ENCODE results near the gene PPIG.

The PPIG gene

GRCh38 chr2:169625781-169626180, 41.6 kb downstream of the PPIG start:
- H2AFZ ChIP-seq (ENCODE audit: insufficient read depth, low read length, poor library complexity) = no peak overlapping the region
- WGBS (ENCODE audit: extremely low coverage, insufficient coverage, insufficient read length) = no CpG with 5 or more reads among the region's 3 CpGs
- no peak overlapping the region for H3K27ac ChIP-seq (ENCODE audit: low read depth, low read length)
- H3K9ac ChIP-seq (ENCODE audit: low read length) = no peak overlapping the region
- no peaks in the 10 kb centered on the region for H3K79me1 ChIP-seq (ENCODE audit: low read length)
- no peak overlapping the region for H2AK5ac ChIP-seq (ENCODE audit: low read length)
- no peak overlapping the region for H3K18ac ChIP-seq (ENCODE audit: low read length)
- no peaks in the 10 kb centered on the region for H3K27me3 ChIP-seq (ENCODE audit: insufficient read depth, low read length)
- no peaks in the 10 kb centered on the region for H3K9me3 ChIP-seq (ENCODE audit: insufficient read depth, low read depth, low read length)
- H3K4me3 ChIP-seq (ENCODE audit: low read depth, low read length) = no peak overlapping the region
- no peak overlapping the region for H3K4me2 ChIP-seq (ENCODE audit: low read length)
- H2BK120ac ChIP-seq (ENCODE audit: insufficient read depth, low read length, poor library complexity) = no peak overlapping the region
- no peak overlapping the region for H4K8ac ChIP-seq (ENCODE audit: low read depth, low read length)
- no peak overlapping the region for H3K14ac ChIP-seq (ENCODE audit: low read length)
- peaks cover 2 to 10% of the 10 kb centered on the region in 2 experiments for H3K36me3 ChIP-seq (ENCODE audit: control insufficient read depth in 1 of 2, insufficient read depth in 2 of 2, low read length in 2 of 2)
- no peaks in the 10 kb centered on the region for H3K79me2 ChIP-seq (ENCODE audit: control insufficient read depth, insufficient read depth, low read length, poor library complexity)
- H2BK12ac ChIP-seq (ENCODE audit: low read length) = no peak overlapping the region
- no peak overlapping the region for H3K23ac ChIP-seq (ENCODE audit: low read length)
- no peak overlapping the region for H2BK5ac ChIP-seq (ENCODE audit: low read depth, low read length, poor library complexity)
- H4K91ac ChIP-seq (ENCODE audit: low read depth, low read length) = no peak overlapping the region
- no peaks in the 10 kb centered on the region for H3K4me1 ChIP-seq (ENCODE audit: control insufficient read depth in 1 of 2, insufficient read depth in 2 of 2, low read length in 2 of 2)
- peak overlapping the region; percentile 26 for H4K12ac ChIP-seq (ENCODE audit: low read depth, low read length)
- H3K4ac ChIP-seq (ENCODE audit: low read depth, low read length) = no peak overlapping the region
- no peak for DNase-seq

- H4K8ac ChIP-seq (ENCODE audit: low read depth, low read length) = no peak overlapping the region
- peaks cover 8 to 10% of the 10 kb centered on the region in 2 experiments for H3K36me3 ChIP-seq (ENCODE audit: control insufficient read depth in 1 of 2, insufficient read depth in 2 of 2, low read length in 2 of 2)
- no peak overlapping the region for H2AFZ ChIP-seq (ENCODE audit: insufficient read depth, low read length, poor library complexity)
- no peak overlapping the region for H3K4me2 ChIP-seq (ENCODE audit: low read length)
- H2BK5ac ChIP-seq (ENCODE audit: low read depth, low read length, poor library complexity) = no peak overlapping the region
- H3K14ac ChIP-seq (ENCODE audit: low read length) = no peak overlapping the region
- H3K9ac ChIP-seq (ENCODE audit: low read length) = no peak overlapping the region
- no peak overlapping the region for H3K23ac ChIP-seq (ENCODE audit: low read length)
- no peaks in the 10 kb centered on the region for H3K4me1 ChIP-seq (ENCODE audit: control insufficient read depth in 1 of 2, insufficient read depth in 2 of 2, low read length in 2 of 2)
- WGBS (ENCODE audit: extremely low coverage, insufficient coverage, insufficient read length) = no CpG with 5 or more reads among the region's 8 CpGs
- no peak for DNase-seq
- H4K12ac ChIP-seq (ENCODE audit: low read depth, low read length) = no peak overlapping the region
- H3K18ac ChIP-seq (ENCODE audit: low read length) = no peak overlapping the region
- H3K4ac ChIP-seq (ENCODE audit: low read depth, low read length) = no peak overlapping the region
- no peak overlapping the region for H3K4me3 ChIP-seq (ENCODE audit: low read depth, low read length)
- H3K79me1 ChIP-seq (ENCODE audit: low read length) = no peaks in the 10 kb centered on the region
- no peak overlapping the region for H2AK5ac ChIP-seq (ENCODE audit: low read length)
- no peaks in the 10 kb centered on the region for H3K9me3 ChIP-seq (ENCODE audit: insufficient read depth, low read depth, low read length)
- no peak overlapping the region for H4K91ac ChIP-seq (ENCODE audit: low read depth, low read length)
- H3K79me2 ChIP-seq (ENCODE audit: control insufficient read depth, insufficient read depth, low read length, poor library complexity) = no peaks in the 10 kb centered on the region
- no peaks in the 10 kb centered on the region for H3K27me3 ChIP-seq (ENCODE audit: insufficient read depth, low read length)
- H3K27ac ChIP-seq (ENCODE audit: low read depth, low read length) = no peak overlapping the region
- H2BK120ac ChIP-seq (ENCODE audit: insufficient read depth, low read length, poor library complexity) = no peak overlapping the region
- H2BK12ac ChIP-seq (ENCODE audit: low read length) = no peak overlapping the region
Measured at GRCh38 chr2:169636440-169637097, 52.4 kb downstream of the PPIG start.

- H3K18ac ChIP-seq (ENCODE audit: low read length) = no peak overlapping the region
- no peak overlapping the region for H3K4ac ChIP-seq (ENCODE audit: low read depth, low read length)
- H3K79me1 ChIP-seq (ENCODE audit: low read length) = no peaks in the 10 kb centered on the region
- H3K4me2 ChIP-seq (ENCODE audit: low read length) = no peak overlapping the region
- H4K12ac ChIP-seq (ENCODE audit: low read depth, low read length) = no peak overlapping the region
- H4K8ac ChIP-seq (ENCODE audit: low read depth, low read length) = no peak overlapping the region
- no peak overlapping the region for H3K23ac ChIP-seq (ENCODE audit: low read length)
- peaks cover 8 to 10% of the 10 kb centered on the region in 2 experiments for H3K36me3 ChIP-seq (ENCODE audit: control insufficient read depth in 1 of 2, insufficient read depth in 2 of 2, low read length in 2 of 2)
- H3K9me3 ChIP-seq (ENCODE audit: insufficient read depth, low read depth, low read length) = no peaks in the 10 kb centered on the region
- H2AFZ ChIP-seq (ENCODE audit: insufficient read depth, low read length, poor library complexity) = no peak overlapping the region
- no peaks in the 10 kb centered on the region for H3K4me1 ChIP-seq (ENCODE audit: control insufficient read depth in 1 of 2, insufficient read depth in 2 of 2, low read length in 2 of 2)
- no peak overlapping the region for H3K27ac ChIP-seq (ENCODE audit: low read depth, low read length)
- H3K14ac ChIP-seq (ENCODE audit: low read length) = no peak overlapping the region
- no peaks in the 10 kb centered on the region for H3K79me2 ChIP-seq (ENCODE audit: control insufficient read depth, insufficient read depth, low read length, poor library complexity)
- no peak overlapping the region for H2BK12ac ChIP-seq (ENCODE audit: low read length)
- no CpG with 5 or more reads among the region's 3 CpGs for WGBS (ENCODE audit: extremely low coverage, insufficient coverage, insufficient read length)
- no peak overlapping the region for H2BK5ac ChIP-seq (ENCODE audit: low read depth, low read length, poor library complexity)
- no peak overlapping the region for H4K91ac ChIP-seq (ENCODE audit: low read depth, low read length)
- no peak overlapping the region for H3K4me3 ChIP-seq (ENCODE audit: low read depth, low read length)
- peak; percentile 76 to 98 for DNase-seq
- no peaks in the 10 kb centered on the region for H3K27me3 ChIP-seq (ENCODE audit: insufficient read depth, low read length)
- H2BK120ac ChIP-seq (ENCODE audit: insufficient read depth, low read length, poor library complexity) = no peak overlapping the region
- H2AK5ac ChIP-seq (ENCODE audit: low read length) = no peak overlapping the region
- no peak overlapping the region for H3K9ac ChIP-seq (ENCODE audit: low read length)
Measured at GRCh38 chr2:169637620-169638019, 53.5 kb downstream of the PPIG start.

GRCh38 chr2:169640104-169640503, 56.0 kb downstream of the PPIG start:
- no peaks in the 10 kb centered on the region for H3K79me2 ChIP-seq (ENCODE audit: control insufficient read depth, insufficient read depth, low read length, poor library complexity)
- no peak overlapping the region for H3K18ac ChIP-seq (ENCODE audit: low read length)
- H2AFZ ChIP-seq (ENCODE audit: insufficient read depth, low read length, poor library complexity) = no peak overlapping the region
- H3K36me3 ChIP-seq (ENCODE audit: control insufficient read depth in 1 of 2, insufficient read depth in 2 of 2, low read length in 2 of 2) = peaks cover 0 to 2% of the 10 kb centered on the region in 2 experiments
- no peak overlapping the region for H3K4me2 ChIP-seq (ENCODE audit: low read length)
- no peak overlapping the region for H3K4me3 ChIP-seq (ENCODE audit: low read depth, low read length)
- H4K91ac ChIP-seq (ENCODE audit: low read depth, low read length) = no peak overlapping the region
- no peaks in the 10 kb centered on the region for H3K27me3 ChIP-seq (ENCODE audit: insufficient read depth, low read length)
- H3K79me1 ChIP-seq (ENCODE audit: low read length) = no peaks in the 10 kb centered on the region
- no peak overlapping the region for H3K9ac ChIP-seq (ENCODE audit: low read length)
- no peak overlapping the region for H2BK120ac ChIP-seq (ENCODE audit: insufficient read depth, low read length, poor library complexity)
- no peaks in the 10 kb centered on the region for H3K4me1 ChIP-seq (ENCODE audit: control insufficient read depth in 1 of 2, insufficient read depth in 2 of 2, low read length in 2 of 2)
- H3K14ac ChIP-seq (ENCODE audit: low read length) = no peak overlapping the region
- no peak overlapping the region for H2AK5ac ChIP-seq (ENCODE audit: low read length)
- H4K12ac ChIP-seq (ENCODE audit: low read depth, low read length) = no peak overlapping the region
- WGBS (ENCODE audit: extremely low coverage, insufficient coverage, insufficient read length) = no CpG with 5 or more reads among the region's 2 CpGs
- no peak overlapping the region for H3K23ac ChIP-seq (ENCODE audit: low read length)
- DNase-seq = peak in 1 of 2 donors; percentile 16
- no peak overlapping the region for H3K27ac ChIP-seq (ENCODE audit: low read depth, low read length)
- no peak overlapping the region for H2BK5ac ChIP-seq (ENCODE audit: low read depth, low read length, poor library complexity)
- no peak overlapping the region for H2BK12ac ChIP-seq (ENCODE audit: low read length)
- no peak overlapping the region for H3K4ac ChIP-seq (ENCODE audit: low read depth, low read length)
- no peaks in the 10 kb centered on the region for H3K9me3 ChIP-seq (ENCODE audit: insufficient read depth, low read depth, low read length)
- H4K8ac ChIP-seq (ENCODE audit: low read depth, low read length) = no peak overlapping the region
